Heart left ventricle (tissue), 13 donors: ENCODE results near the gene MRTFA.

ENCODE experiments used
- CTCF ChIP-seq, 12 donors: fragments of 200-600 bp; sonication (generic) in 4 of 12; IDR thresholded peaks; one replicate each; pipeline versions ENCODE4 v1.5.0 to v1.8.0; 2018 to 2022; ENCODE audit warnings: antibody characterized with exemption in 12 of 12, mild to moderate bottlenecking in 5 of 12
- POLR2A ChIP-seq, 2 donors: fragments of 450-650 bp; IDR thresholded peaks; one replicate each; pipeline ENCODE4 v1.6.1; 2017; ENCODE audit warnings: antibody characterized with exemption in 2 of 2, mild to moderate bottlenecking in 2 of 2, moderate library complexity in 2 of 2
- donor health status: ischemic (EF 13 %, LVEDD 7.1; RV severe dilation, severe dysfunction).
- donor health status: DM: no; HTN: yes; CAD: no.
- donor health status: DM: no; HTN: no; CAD: no.
- donor health status: ischemic (EF 25% LVEDD 6.9; RV normal size, moderate dysfunction).
- donor health status: ischemic (EF 25% LVEDD 5.7; RV mildly dilated, moderate dysfunction).
- donor health status: ischemic (EF 35%, LVEDD 5.7; RV mildly dilated, moderate dysfunction).
- donor health status: nonischemic (EF 11% LVEDD 7.7; RV severe dilation, severe dysfunction).
- donor health status: DM: yes; HTN: yes; CAD: no.
- donor health status: PGD.
- donor health status: ischemic (EF 29% LVEDD 5.4; RV normal size, mild dysfunction).
- donor health status: nonischemic (EF 23%, LVEDD 6.1; RV moderate dilation, normal function).

- no peak for TF ChIP-seq CTCF (IDR thresholded peaks at IDR 0.05)
- no peak for TF ChIP-seq POLR2A (IDR thresholded peaks at IDR 0.05)
Observed at GRCh38 chr22:40518840-40519239, 117.7 kb downstream of the MRTFA start.
